Endothelial cell of umbilical vein (primary cell): ENCODE data around the gene KRT6C. TPM values are rescaled to one million over a fixed set of nuclear protein-coding genes. Genes with fewer than 3 reads are reported as not detected.

Source experiments
- BruUV-seq: library from RNA; stranded (reverse); fragments of 400-500 nt; replicated peaks from 2 replicates; lab custom pipeline; 2021; lab: Mats Ljungman, UMichigan
- CTCF ChIA-PET: fragments of 300-600, 350-600 bp; sonication (Branson Sonifier 250); formaldehyde crosslinking; loops from one replicate; lab custom pipeline; 2021; ENCODE audit warnings: antibody characterized with exemption, inconsistent platforms; lab: Charles Lee
- POLR2A ChIA-PET: fragments of 300-600, 350-600 bp; sonication (Branson Sonifier 250); formaldehyde crosslinking; loops from one replicate; lab custom pipeline; 2021; ENCODE audit warnings: antibody characterized with exemption, inconsistent platforms; lab: Charles Lee
- DNase-seq: peaks from one replicate; pipeline ENCODE4 v3.0.0-alpha.2; 2011; ENCODE audit warnings: low read depth, low spot score
- FAIRE-seq: peaks from 2 replicates; lab custom pipeline; 2011; peaks lifted over from hg19 to GRCh38; lab: Jason Lieb, UNC
- H2AFZ ChIP-seq: 2 replicates; pipeline ENCODE4 v1.6.0; 2012; ENCODE audit warnings: low read depth, low read length, control low read depth, inconsistent platforms
- H3K27ac ChIP-seq: 2 replicates; pipeline ENCODE4 v1.5.1; 2011; ENCODE audit warnings: low read depth, mild to moderate bottlenecking, control low read depth, low read length, moderate library complexity; ENCODE audit not compliant: insufficient read depth
- H3K27me3 ChIP-seq, 2 experiments: 2 replicates each; pipeline versions ENCODE4 v1.6.0 to v1.6.1; 2011; ENCODE audit warnings: low read length in 2 of 2, mixed read lengths in 1 of 2; ENCODE audit not compliant: control insufficient read depth in 2 of 2, insufficient read depth in 2 of 2
- H3K36me3 ChIP-seq, 2 experiments: 2 replicates in 1 of 2; 3 replicates in 1 of 2; pipeline ENCODE4 v1.5.1; 2011; ENCODE audit warnings: low read length in 2 of 2, mild to moderate bottlenecking in 1 of 2, moderate library complexity in 1 of 2; ENCODE audit not compliant: control insufficient read depth in 2 of 2, insufficient read depth in 2 of 2; ENCODE audit errors: extremely low read depth in 1 of 2
- H3K4me1 ChIP-seq: 3 replicates; pipeline ENCODE4 v1.5.1; 2011; ENCODE audit warnings: mild to moderate bottlenecking, low read length; ENCODE audit not compliant: control insufficient read depth, insufficient read depth; ENCODE audit errors: extremely low read depth
- H3K4me2 ChIP-seq: 2 replicates; pipeline ENCODE4 v1.6.1; 2011; ENCODE audit warnings: low read length, control low read depth, mixed read lengths; ENCODE audit not compliant: insufficient read depth
- H3K4me3 ChIP-seq, 3 experiments: fragments of 200-600 bp in 1 of 3; sonication (generic), shearing (Covaris generic) in 1 of 3; replicated peaks in 1 of 3; 2 replicates each; pipeline ENCODE4 v1.5.1; 2011 to 2016; ENCODE audit warnings: control low read depth in 3 of 3, low read length in 3 of 3, mild to moderate bottlenecking in 2 of 3, inconsistent platforms in 1 of 3, low read depth in 1 of 3, moderate library complexity in 1 of 3; ENCODE audit not compliant: insufficient read depth in 1 of 3
- H3K79me2 ChIP-seq: 2 replicates; pipeline ENCODE4 v1.6.0; 2012; ENCODE audit warnings: low read length, inconsistent platforms; ENCODE audit not compliant: control insufficient read depth, insufficient read depth
- H3K9ac ChIP-seq: replicated peaks from 2 replicates; pipeline ENCODE3; 2011; ENCODE audit warnings: low read length, control low read depth; ENCODE audit not compliant: insufficient read depth; ENCODE audit errors: extremely low read depth
- H3K9me1 ChIP-seq: replicated peaks from 3 replicates; pipeline ENCODE4 v1.6.0; 2011; ENCODE audit warnings: mild to moderate bottlenecking, low read length; ENCODE audit not compliant: control insufficient read depth, insufficient read depth; ENCODE audit errors: extremely low read depth
- H3K9me3 ChIP-seq: replicated peaks from 2 replicates; pipeline ENCODE4 v1.5.1; 2012; ENCODE audit warnings: low read length, inconsistent platforms; ENCODE audit not compliant: control insufficient read depth, insufficient read depth
- H4K20me1 ChIP-seq: replicated peaks from 2 replicates; pipeline ENCODE3; 2011; ENCODE audit warnings: mild to moderate bottlenecking, low read length; ENCODE audit not compliant: control insufficient read depth, insufficient read depth; ENCODE audit errors: extremely low read depth
- CTCF ChIP-seq, 2 donors: IDR thresholded peaks; 1 replicate in 1 of 2; 2 replicates in 1 of 2; pipeline ENCODE4 v1.5.1; 2011; ENCODE audit warnings: low read length in 2 of 2, mild to moderate bottlenecking in 2 of 2, moderate library complexity in 2 of 2, control low read depth in 1 of 2, inconsistent platforms in 1 of 2, low read depth in 1 of 2; ENCODE audit not compliant: insufficient read depth in 1 of 2; ENCODE audit errors: extremely low read depth in 1 of 2
- EZH2 ChIP-seq: IDR thresholded peaks from 2 replicates; pipeline ENCODE4 v1.6.1; 2012; ENCODE audit warnings: borderline replicate concordance, low read depth, mild to moderate bottlenecking, moderate library complexity, low read length, inconsistent platforms; ENCODE audit not compliant: severe bottlenecking
- FOS ChIP-seq: IDR thresholded peaks from 2 replicates; pipeline ENCODE4 v1.6.1; 2011; ENCODE audit warnings: mild to moderate bottlenecking, low read length, moderate library complexity, borderline replicate concordance; ENCODE audit not compliant: insufficient read depth
- GATA2 ChIP-seq: IDR thresholded peaks from 2 replicates; pipeline ENCODE4 v1.7.0; 2011; ENCODE audit warnings: low read depth, mild to moderate bottlenecking, moderate library complexity, mixed read lengths, low read length; ENCODE audit not compliant: insufficient read length, insufficient read depth
- JUN ChIP-seq: IDR thresholded peaks from 2 replicates; pipeline ENCODE4 v1.6.1; 2011; ENCODE audit warnings: borderline replicate concordance, low read depth; ENCODE audit not compliant: insufficient read length, insufficient read depth
- MYC ChIP-seq: IDR thresholded peaks from one replicate; pipeline ENCODE4 v1.6.1; 2011; ENCODE audit warnings: mild to moderate bottlenecking, low read depth, low read length
- POLR2A ChIP-seq: IDR thresholded peaks from 2 replicates; pipeline ENCODE4 v1.6.1; 2012; ENCODE audit warnings: low read depth, mild to moderate bottlenecking, control low read depth, low read length
- POLR2AphosphoS5 ChIP-seq: IDR thresholded peaks from 2 replicates; pipeline ENCODE4 v1.6.1; 2012; ENCODE audit warnings: low read depth, mild to moderate bottlenecking, control low read depth, low read length, moderate library complexity; ENCODE audit not compliant: insufficient read depth
- dilution Hi-C: fragments of 300-500 bp; cut with MboI; formaldehyde crosslinking; loops from one replicate; pipeline ENCODE4 v1.15.0; 2019; ENCODE audit warnings: low sequenced_read_pairs; ENCODE audit not compliant: extremely low pct_ligation_motif_present
- intact Hi-C: fragments of 100-400 bp; cut with micrococcal nuclease; formaldehyde crosslinking; loops from one replicate; pipeline ENCODE4 v1.10.0; 2022
- polyA plus RNA-seq, 4 experiments: library from polyadenylated mRNA; depleted of rRNA in 3 of 4; stranded (reverse) in 3 of 4; unstranded in 1 of 4; fragments of >200 nt; gene quantifications; 2 replicates each; pipeline versions ENCODE4 v1.2.1 to v1.2.3, GENCODE V29; 2011 to 2012; ENCODE audit warnings: missing spikeins in 1 of 4
- total RNA-seq: library from RNA; stranded (reverse); gene quantifications from 2 replicates; pipeline ENCODE4 v1.2.3, GENCODE V29; 2021
- TF ChIP-seq, protein P1 (sequence below): IDR thresholded peaks from 2 replicates; pipeline ENCODE4 v1.6.1; 2011; ENCODE audit not compliant: insufficient read depth, insufficient read length

KRT6C gene
- total and polyA plus RNA-seq, 2 donors (not counting 3 experiments of a cell fraction or from before 2014, with no cell fraction given), result not detected

- CTCF ChIA-PET, result interaction anchor here (1.4 kb wide), 1 partner anchor 350 kb away, joined by 3 read pairs; no protein-coding TSS in a partner anchor
- Histone ChIP-seq H3K79me2 (no peaks in the 10 kb centered on the region), H3K4me2 (no peak overlapping the region), H3K9me1 (no peaks in the 10 kb centered on the region), H4K20me1 (no peaks in the 10 kb centered on the region), H3K9me3 (no peaks in the 10 kb centered on the region), H3K4me3 (no peak overlapping the region), H3K36me3 (no peaks in the 10 kb centered on the region), H3K9ac (no peak overlapping the region), H3K27me3 (no peaks in the 10 kb centered on the region), H3K27ac (no peak overlapping the region), H2AFZ (no peak overlapping the region), H3K4me1 (no peaks in the 10 kb centered on the region)
- TF ChIP-seq CTCF (IDR thresholded peaks at IDR 0.05; ENCODE audit: extremely low read depth in 1 of 2, insufficient read depth in 1 of 2, low read depth in 1 of 2, low read length in 2 of 2) (no peak), POLR2AphosphoS5 (no peak), GATA2 (no peak), EZH2 (no peak), JUN (no peak), MYC (no peak), POLR2A (no peak), FOS (no peak)
- TF ChIP-seq, protein P1, sequence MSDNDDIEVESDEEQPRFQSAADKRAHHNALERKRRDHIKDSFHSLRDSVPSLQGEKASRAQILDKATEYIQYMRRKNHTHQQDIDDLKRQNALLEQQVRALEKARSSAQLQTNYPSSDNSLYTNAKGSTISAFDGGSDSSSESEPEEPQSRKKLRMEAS, result no peak
- FAIRE-seq, result no peak
- POLR2A ChIA-PET, result no interaction called here
- dilution Hi-C loops (no loop called here), intact Hi-C loops (no loop called here)
- DNase-seq, result no peak
- no TSS peak for BruUV-seq
Observed at GRCh38 chr12:52515319-52515646, 41.7 kb upstream of the KRT6C start.
